Measurements from ENCODE around the gene OR8B8. TPM values are rescaled to one million over a fixed set of nuclear protein-coding genes. Genes with fewer than 3 reads are reported as not detected.

Gene OR8B8
- polyA plus RNA-seq, 1 of the 3 experiments (the other 2 are of a cell fraction) = not detected

DNA sequence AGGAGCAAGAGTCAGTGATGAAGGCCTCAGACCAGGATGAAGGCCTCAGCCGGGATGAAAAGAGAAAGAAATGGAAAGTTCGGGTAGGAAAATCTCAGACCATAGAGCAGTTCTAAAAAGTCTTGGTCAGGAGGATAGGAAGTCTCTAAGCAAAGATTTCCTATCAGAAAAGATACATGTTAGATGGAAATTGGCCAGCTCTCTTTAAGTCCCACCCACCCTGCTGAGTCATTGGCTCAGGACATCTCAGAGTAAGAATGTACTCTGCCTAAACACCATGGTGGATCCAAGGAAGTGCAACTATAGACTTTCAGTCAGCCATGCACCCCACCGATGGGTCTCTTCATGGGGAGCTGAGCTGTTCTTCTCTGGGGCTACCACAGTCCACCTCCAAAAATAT, 51.1 kb downstream of the OR8B8 start (continued):
- TF ChIP-seq, protein P1, sequence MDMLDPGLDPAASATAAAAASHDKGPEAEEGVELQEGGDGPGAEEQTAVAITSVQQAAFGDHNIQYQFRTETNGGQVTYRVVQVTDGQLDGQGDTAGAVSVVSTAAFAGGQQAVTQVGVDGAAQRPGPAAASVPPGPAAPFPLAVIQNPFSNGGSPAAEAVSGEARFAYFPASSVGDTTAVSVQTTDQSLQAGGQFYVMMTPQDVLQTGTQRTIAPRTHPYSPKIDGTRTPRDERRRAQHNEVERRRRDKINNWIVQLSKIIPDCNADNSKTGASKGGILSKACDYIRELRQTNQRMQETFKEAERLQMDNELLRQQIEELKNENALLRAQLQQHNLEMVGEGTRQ (IDR thresholded peaks at IDR 0.05; ENCODE audit: borderline replicate concordance, low read depth, low read length) = no peak
- no peak for TF ChIP-seq EP300 (IDR thresholded peaks at IDR 0.05; ENCODE audit: borderline replicate concordance in 1 of 2, low read depth in 1 of 2, low read length in 1 of 2)
- no peak for TF ChIP-seq RFX5 (IDR thresholded peaks at IDR 0.05; ENCODE audit: low read length)

Other genes with a start within 250 kb of the OR8B8 start
- not detected in 2 replicates for gene OR8G1, start 204.6 kb downstream of the OR8B8 start, polyA plus RNA-seq (2012; rRNA removed)
- not detected in 2 replicates for gene OR8G5, start 189.3 kb downstream of the OR8B8 start, polyA plus RNA-seq (2012; rRNA removed)
- not detected in 2 replicates for gene OR8D1, start 131.7 kb downstream of the OR8B8 start, polyA plus RNA-seq (2012; rRNA removed)
- not detected in 2 replicates for gene OR8D2, start 125.5 kb downstream of the OR8B8 start, polyA plus RNA-seq (2012; rRNA removed)
- gene OR8B2, start 61.2 kb downstream of the OR8B8 start, polyA plus RNA-seq (2012; rRNA removed) = not detected in 2 replicates
- gene OR8B3, start 46.7 kb downstream of the OR8B8 start, polyA plus RNA-seq (2012; rRNA removed) = not detected in 2 replicates
- gene OR8B4, start 20.8 kb downstream of the OR8B8 start, polyA plus RNA-seq (2012; rRNA removed) = not detected in 2 replicates
- not detected in 2 replicates for gene OR8B12, start 98.0 kb upstream of the OR8B8 start, polyA plus RNA-seq (2012; rRNA removed)
- not detected in 2 replicates for gene OR8A1, start 124.3 kb upstream of the OR8B8 start, polyA plus RNA-seq (2012; rRNA removed)
- gene PANX3, start 165.7 kb upstream of the OR8B8 start, polyA plus RNA-seq (2012; rRNA removed) = not detected in 2 replicates
- gene TBRG1, start 177.2 kb upstream of the OR8B8 start, polyA plus RNA-seq (2012; rRNA removed) = 22.0 and 29.0 TPM in 2 replicates
- 27.9 and 47.0 TPM in 2 replicates for gene SIAE, start 228.0 kb upstream of the OR8B8 start, polyA plus RNA-seq (2012; rRNA removed)
- 7.7 and 11.7 TPM in 2 replicates for gene SPA17, start 228.2 kb upstream of the OR8B8 start, polyA plus RNA-seq (2012; rRNA removed)

Data from SK-N-SH (cell line).